Neuronal stem cell (in vitro differentiated cells): ENCODE results near the gene PPARD.

Experiments used
- DNase-seq: peaks from one replicate; pipeline ENCODE4 v3.0.0-alpha.2; 2013; ENCODE audit warnings: low spot score
- H2AFZ ChIP-seq: one replicate; pipeline ENCODE4 v1.6.1; 2013; ENCODE audit warnings: mild to moderate bottlenecking, low read length, inconsistent platforms
- H2AK5ac ChIP-seq: 2 replicates; pipeline ENCODE4 v1.6.1; 2013; ENCODE audit warnings: low read depth, mild to moderate bottlenecking, inconsistent platforms, low read length, moderate library complexity, mixed read lengths
- H2BK120ac ChIP-seq: 2 replicates; pipeline ENCODE4 v1.6.1; 2013; ENCODE audit warnings: low read depth, mild to moderate bottlenecking, inconsistent platforms, low read length, moderate library complexity, mixed read lengths
- H2BK12ac ChIP-seq: one replicate; pipeline ENCODE4 v1.6.1; 2013; ENCODE audit warnings: low read length, inconsistent platforms
- H2BK15ac ChIP-seq: 2 replicates; pipeline ENCODE4 v1.6.1; 2013; ENCODE audit warnings: mild to moderate bottlenecking, low read length, inconsistent platforms, mixed read lengths
- H2BK5ac ChIP-seq: one replicate; pipeline ENCODE4 v1.6.1; 2013; ENCODE audit warnings: inconsistent platforms, mild to moderate bottlenecking, low read length, moderate library complexity
- H3K14ac ChIP-seq: one replicate; pipeline ENCODE4 v1.6.1; 2013; ENCODE audit warnings: low read length, inconsistent platforms
- H3K18ac ChIP-seq: 2 replicates; pipeline ENCODE4 v1.6.1; 2013; ENCODE audit warnings: low read length, inconsistent platforms
- H3K23ac ChIP-seq: 2 replicates; pipeline ENCODE4 v1.6.1; 2013; ENCODE audit warnings: low read depth, mild to moderate bottlenecking, mixed read lengths, low read length, inconsistent platforms; ENCODE audit not compliant: poor library complexity
- H3K27ac ChIP-seq: replicated peaks from 3 replicates; pipeline ENCODE4 v1.5.1; 2013; ENCODE audit warnings: low read length, inconsistent platforms
- H3K27me3 ChIP-seq, 3 experiments: 2 replicates each; pipeline ENCODE4 v1.6.1; 2013; ENCODE audit warnings: low read length in 3 of 3, mild to moderate bottlenecking in 2 of 3, inconsistent platforms in 1 of 3, low read depth in 1 of 3, mixed read lengths in 1 of 3, moderate library complexity in 1 of 3; ENCODE audit not compliant: control insufficient read depth in 3 of 3, insufficient read depth in 3 of 3
- H3K36me3 ChIP-seq, 2 donors: replicated peaks in 1 of 2; 2 replicates each; pipeline ENCODE4 v1.6.1; 2013; ENCODE audit warnings: low read length in 2 of 2; ENCODE audit not compliant: control insufficient read depth in 2 of 2, insufficient read depth in 2 of 2
- H3K4ac ChIP-seq: 2 replicates; pipeline ENCODE4 v1.6.1; 2013; ENCODE audit warnings: inconsistent platforms, mild to moderate bottlenecking, low read length, moderate library complexity
- H3K4me1 ChIP-seq, 2 donors: 1 replicate in 1 of 2; 2 replicates in 1 of 2; pipeline ENCODE4 v1.6.1; 2013; ENCODE audit warnings: low read length in 2 of 2, low read depth in 1 of 2; ENCODE audit not compliant: control insufficient read depth in 2 of 2, insufficient read depth in 1 of 2
- H3K4me2 ChIP-seq: one replicate; pipeline ENCODE4 v1.6.1; 2013; ENCODE audit warnings: mild to moderate bottlenecking, low read length, inconsistent platforms; ENCODE audit not compliant: insufficient read depth, poor library complexity, severe bottlenecking
- H3K4me3 ChIP-seq, 2 donors: 2 replicates each; pipeline ENCODE4 v1.5.1; 2013; ENCODE audit warnings: low read length in 2 of 2, mild to moderate bottlenecking in 2 of 2, inconsistent platforms in 1 of 2, moderate library complexity in 1 of 2
- H3K79me1 ChIP-seq: one replicate; pipeline ENCODE4 v1.6.1; 2013; ENCODE audit warnings: low read depth, mild to moderate bottlenecking, inconsistent platforms, low read length, moderate library complexity
- H3K9ac ChIP-seq: one replicate; pipeline ENCODE4 v1.6.1; 2013; ENCODE audit warnings: mild to moderate bottlenecking, low read depth, low read length, inconsistent platforms; ENCODE audit not compliant: poor library complexity
- H3K9me3 ChIP-seq, 2 donors: replicated peaks in 1 of 2; 2 replicates each; pipeline versions ENCODE3 to v1.6.1; 2013; ENCODE audit warnings: low read length in 2 of 2, mild to moderate bottlenecking in 2 of 2, inconsistent platforms in 1 of 2, low read depth in 1 of 2, mixed read lengths in 1 of 2, moderate library complexity in 1 of 2; ENCODE audit not compliant: control insufficient read depth in 2 of 2, insufficient read depth in 1 of 2
- H4K8ac ChIP-seq: one replicate; pipeline ENCODE4 v1.6.1; 2013; ENCODE audit warnings: low read depth, mild to moderate bottlenecking, inconsistent platforms, low read length, moderate library complexity
- H4K91ac ChIP-seq: one replicate; pipeline ENCODE4 v1.6.1; 2013; ENCODE audit warnings: low read length, low read depth, mild to moderate bottlenecking, inconsistent platforms; ENCODE audit not compliant: poor library complexity
- WGBS, 2 donors: extraction: QIAGEN DNeasy Blood & Tissue Kit; methylation state at CpG; one replicate each; pipeline ENCODE4 v1.1.7; 2013; ENCODE audit warnings: missing lambda C conversion rate in 2 of 2, mixed read lengths in 1 of 2; ENCODE audit not compliant: insufficient read length in 2 of 2, insufficient replicate concordance in 1 of 2; ENCODE audit errors: extremely low coverage in 2 of 2; 5-methylcytosine and 5-hydroxymethylcytosine counted together

The PPARD gene

DNA sequence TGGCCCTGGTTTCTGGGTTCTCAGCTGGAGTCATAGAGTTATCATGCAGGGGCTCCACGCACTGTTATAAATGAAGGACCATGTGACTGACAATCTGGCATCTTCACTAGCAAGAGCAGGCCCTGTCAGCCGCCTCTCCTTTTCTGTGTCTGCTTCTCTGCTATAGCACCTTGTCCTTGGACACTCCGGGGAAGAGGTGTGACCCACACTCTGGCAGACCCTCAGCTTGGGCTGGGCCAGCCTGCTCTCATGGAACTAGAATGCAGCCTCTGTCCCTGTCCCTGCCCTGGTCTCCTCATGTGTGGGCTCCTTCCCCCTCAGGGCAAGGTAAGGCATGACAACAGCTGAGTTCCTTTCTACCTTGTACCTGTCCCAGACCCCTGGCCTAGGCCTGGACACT, 98.8 kb downstream of the PPARD start:
- Histone ChIP-seq H3K27me3 (no peaks in the 10 kb centered on the region), H3K4ac (no peak overlapping the region), H3K23ac (no peak overlapping the region), H3K9ac (no peak overlapping the region), H3K27ac (no peak overlapping the region), H3K9me3 (no peaks in the 10 kb centered on the region), H3K4me3 (no peak overlapping the region), H2AK5ac (no peak overlapping the region), H3K79me1 (peaks cover 2% of the 10 kb centered on the region), H3K4me2 (no peak overlapping the region), H2BK15ac (no peak overlapping the region), H4K91ac (no peak overlapping the region), H2BK5ac (peak overlapping the region; percentile 94), H2BK120ac (no peak overlapping the region), H2BK12ac (peak overlapping the region; percentile 84), H2AFZ (no peak overlapping the region), H3K18ac (peak overlapping the region; percentile 52), H3K4me1 (peaks cover 0 to 1% of the 10 kb centered on the region in 2 donors), H3K14ac (peak overlapping the region; percentile 47), H4K8ac (no peak overlapping the region), H3K36me3 (no peaks in the 10 kb centered on the region)
- WGBS, 2 donors: no CpG with 5 or more reads among the region's 3 CpGs
- DNase-seq: no peak

DNA sequence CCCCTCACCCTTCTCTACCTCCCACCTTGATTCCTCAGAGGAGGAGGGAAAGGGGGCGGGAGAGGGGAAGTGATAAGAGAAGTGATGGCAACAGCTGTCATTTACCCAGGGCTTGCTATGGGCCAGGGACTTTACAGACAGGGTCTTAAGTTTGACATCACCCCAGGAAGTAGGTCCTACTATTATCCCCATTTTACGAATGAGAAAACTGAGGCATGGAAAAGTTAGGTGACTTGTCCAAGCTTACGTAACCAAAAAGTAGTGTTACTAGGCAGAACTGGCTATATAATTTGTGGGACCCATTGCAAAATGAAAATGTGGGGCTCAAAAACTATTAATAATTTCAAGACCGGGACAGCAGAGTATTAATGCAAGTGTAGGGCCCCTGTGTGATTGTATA, 99.3 kb downstream of the PPARD start:
- Histone ChIP-seq H3K4me1 (peaks cover 0 to 1% of the 10 kb centered on the region in 2 donors), H4K91ac (no peak overlapping the region), H3K4me2 (no peak overlapping the region), H2BK120ac (no peak overlapping the region), H3K18ac (peak overlapping the region; percentile 52), H3K27me3 (no peaks in the 10 kb centered on the region), H3K14ac (peak overlapping the region; percentile 47), H3K27ac (no peak overlapping the region), H3K9me3 (no peaks in the 10 kb centered on the region), H3K4ac (no peak overlapping the region), H2AK5ac (no peak overlapping the region), H4K8ac (no peak overlapping the region), H2BK5ac (peak overlapping the region; percentile 94), H2BK15ac (no peak overlapping the region), H3K4me3 (no peak overlapping the region), H3K9ac (no peak overlapping the region), H3K79me1 (peaks cover 2% of the 10 kb centered on the region), H2AFZ (no peak overlapping the region), H3K23ac (no peak overlapping the region), H3K36me3 (no peaks in the 10 kb centered on the region), H2BK12ac (peak overlapping the region; percentile 84)
- no CpG with 5 or more reads among the region's 4 CpGs for WGBS, 2 donors
- no peak for DNase-seq

DNA sequence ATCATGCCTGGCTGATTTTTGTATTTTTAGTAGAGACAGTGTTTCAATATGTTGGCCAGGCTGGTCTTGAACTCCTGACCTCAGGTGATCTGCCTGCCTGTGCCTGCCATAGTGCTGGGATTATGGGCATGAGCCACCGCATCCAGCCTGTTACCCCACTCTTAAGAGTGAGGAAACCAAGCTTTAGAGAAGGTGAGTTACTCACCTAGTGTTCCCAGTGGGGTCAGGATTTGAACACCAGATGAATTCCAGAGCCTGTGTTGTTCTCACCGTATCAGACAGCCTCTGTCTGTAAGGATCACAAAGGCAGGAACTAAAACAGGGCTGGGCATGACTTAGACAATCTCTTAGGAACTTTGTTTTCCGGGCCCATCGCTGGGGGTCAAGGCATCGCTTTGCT, 100.3 kb downstream of the PPARD start:
- WGBS, 2 donors: no CpG with 5 or more reads among the region's 5 CpGs
- H2BK15ac ChIP-seq: peak overlapping the region; percentile 28

DNA sequence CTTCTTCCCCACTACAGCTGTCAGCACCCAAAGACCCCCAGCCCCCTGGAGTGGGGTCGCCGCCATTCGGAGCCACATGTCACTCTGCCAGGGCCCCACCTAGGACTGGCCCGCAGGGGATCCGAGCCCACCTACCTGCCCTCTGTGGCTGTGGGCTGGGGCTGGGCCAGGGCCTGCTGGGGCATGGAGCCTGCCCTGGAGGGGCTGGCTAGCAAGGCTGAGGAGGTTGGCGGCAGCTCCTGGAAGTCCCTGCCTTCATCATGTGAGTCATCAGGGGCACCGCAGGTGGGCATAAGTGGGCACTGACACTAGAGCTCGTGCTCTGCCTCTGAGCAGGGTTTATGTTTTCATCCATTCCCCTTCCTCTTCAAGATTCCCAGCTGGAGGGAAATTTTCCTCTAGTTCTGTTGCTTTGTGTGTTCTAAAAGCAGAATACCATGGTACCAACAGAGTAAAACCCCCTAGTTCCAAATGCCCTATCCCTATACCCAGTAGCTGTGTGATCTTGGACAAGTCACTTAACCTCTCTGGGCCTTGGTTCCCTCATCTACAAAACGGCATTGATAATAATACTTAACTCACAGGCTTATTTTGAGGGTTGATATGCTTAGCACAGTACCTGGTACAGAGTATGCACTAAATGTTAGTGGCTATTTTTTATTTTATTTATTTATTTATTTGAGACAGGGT, 101.1 kb downstream of the PPARD start:
- H3K79me1 ChIP-seq: peaks cover 2% of the 10 kb centered on the region
- H3K14ac ChIP-seq: peak overlapping the region; percentile 48
- H3K27me3 ChIP-seq: no peaks in the 10 kb centered on the region
- H3K4ac ChIP-seq: no peak overlapping the region
- H3K4me1 ChIP-seq: peaks cover 0 to 1% of the 10 kb centered on the region in 2 donors
- DNase-seq: no peak
- no peak overlapping the region for H3K27ac ChIP-seq
- no peak overlapping the region for H2BK120ac ChIP-seq
- H4K8ac ChIP-seq: no peak overlapping the region
- H3K4me2 ChIP-seq: no peak overlapping the region
- H2BK5ac ChIP-seq: no peak overlapping the region
- no peaks in the 10 kb centered on the region for H3K36me3 ChIP-seq
- H3K23ac ChIP-seq: no peak overlapping the region
- H3K9ac ChIP-seq: no peak overlapping the region
- no peaks in the 10 kb centered on the region for H3K9me3 ChIP-seq
- no peak overlapping the region for H4K91ac ChIP-seq
- no peak overlapping the region for H3K4me3 ChIP-seq
- peak overlapping the region; percentile 28 for H2BK15ac ChIP-seq
- WGBS, 2 donors: no CpG with 5 or more reads among the region's 9 CpGs
- no peak overlapping the region for H3K18ac ChIP-seq
- H2AFZ ChIP-seq: peak overlapping the region; percentile 41
- H2BK12ac ChIP-seq: no peak overlapping the region
- no peak overlapping the region for H2AK5ac ChIP-seq

More for the DNA sequence above, 100.3 kb downstream of the PPARD start:
- Histone ChIP-seq H2BK12ac (no peak overlapping the region), H3K4me1 (peaks cover 0 to 1% of the 10 kb centered on the region in 2 donors), H3K4ac (no peak overlapping the region), H3K18ac (no peak overlapping the region), H3K27ac (no peak overlapping the region), H2AFZ (peak overlapping the region; percentile 41), H2AK5ac (no peak overlapping the region), H3K36me3 (no peaks in the 10 kb centered on the region), H3K9ac (no peak overlapping the region), H3K4me2 (no peak overlapping the region), H3K9me3 (no peaks in the 10 kb centered on the region), H2BK120ac (no peak overlapping the region), H3K27me3 (no peaks in the 10 kb centered on the region), H4K8ac (no peak overlapping the region), H2BK5ac (no peak overlapping the region), H3K23ac (no peak overlapping the region), H3K79me1 (peaks cover 2% of the 10 kb centered on the region), H3K14ac (no peak overlapping the region), H3K4me3 (no peak overlapping the region), H4K91ac (no peak overlapping the region)
- DNase-seq: no peak
